HepG2 (cell line): ENCODE measurements around the gene SPI1. TPM values are rescaled to one million over a fixed set of nuclear protein-coding genes. Genes with fewer than 3 reads are reported as not detected.

Source experiments
- BRD4 ChIP-seq: sonication (generic); formaldehyde crosslinking; IDR thresholded peaks from 2 replicates; pipeline ENCODE4 v1.4.0; 2020; ENCODE audit warnings: missing genetic modification reagents
- ELF1 ChIP-seq: sonication (generic); formaldehyde crosslinking; IDR thresholded peaks from 2 replicates; pipeline ENCODE4 v1.4.0; 2020; ENCODE audit warnings: missing genetic modification reagents
- GATA4 ChIP-seq: sonication (generic); IDR thresholded peaks from 2 replicates; pipeline ENCODE4 v1.6.1; 2016; ENCODE audit warnings: antibody characterized with exemption, low read depth, borderline replicate concordance
- HOXA5 ChIP-seq: sonication (generic); formaldehyde crosslinking; IDR thresholded peaks from 2 replicates; pipeline ENCODE4 v1.4.0; 2020; ENCODE audit warnings: missing genetic modification reagents
- ISL2 ChIP-seq: sonication (generic); formaldehyde crosslinking; IDR thresholded peaks from 2 replicates; pipeline ENCODE4 v1.5.0; 2020; ENCODE audit warnings: missing genetic modification reagents
- MED13 ChIP-seq: sonication (generic); formaldehyde crosslinking; IDR thresholded peaks from 2 replicates; pipeline ENCODE4 v1.5.0; 2020; ENCODE audit warnings: missing genetic modification reagents
- NFKBIZ ChIP-seq: IDR thresholded peaks from 2 replicates; pipeline ENCODE4 v1.6.1; 2018; ENCODE audit warnings: missing genetic modification reagents, missing compliant biosample characterization
- NR2F1 ChIP-seq, 2 experiments: fragments of 450-650 bp in 1 of 2; formaldehyde crosslinking in 1 of 2; IDR thresholded peaks; 2 replicates each; pipeline versions ENCODE4 v1.5.0 to v1.6.1; 2016 to 2020; ENCODE audit warnings: mild to moderate bottlenecking in 1 of 2, missing compliant biosample characterization in 1 of 2, missing genetic modification reagents in 1 of 2, moderate library complexity in 1 of 2
- PHF20 ChIP-seq: sonication (generic); formaldehyde crosslinking; IDR thresholded peaks from 2 replicates; pipeline ENCODE4 v1.5.0; 2020; ENCODE audit warnings: mild to moderate bottlenecking, missing genetic modification reagents
- RBAK ChIP-seq: sonication (generic); formaldehyde crosslinking; IDR thresholded peaks from 2 replicates; pipeline ENCODE4 v1.5.1; 2020; ENCODE audit warnings: mild to moderate bottlenecking, missing genetic modification reagents
- SATB2 ChIP-seq: sonication (generic); formaldehyde crosslinking; IDR thresholded peaks from 2 replicates; pipeline ENCODE4 v1.5.0; 2020; ENCODE audit warnings: missing genetic modification reagents
- SKI ChIP-seq: fragments of 450-650 bp; IDR thresholded peaks from one replicate; pipeline ENCODE4 v1.6.1; 2018; ENCODE audit warnings: mild to moderate bottlenecking; ENCODE audit not compliant: partially characterized antibody
- SMARCC2 ChIP-seq: fragments of 450-650 bp; IDR thresholded peaks from 2 replicates; pipeline ENCODE4 v1.6.1; 2017; ENCODE audit warnings: antibody characterized with exemption, mild to moderate bottlenecking
- SMYD3 ChIP-seq: sonication (generic); formaldehyde crosslinking; IDR thresholded peaks from 2 replicates; pipeline ENCODE4 v1.8.1; 2023; ENCODE audit warnings: mild to moderate bottlenecking, missing genetic modification reagents
- SP5 ChIP-seq: IDR thresholded peaks from 2 replicates; pipeline ENCODE4 v1.6.1; 2016; ENCODE audit warnings: low read depth, borderline replicate concordance
- STAT5B ChIP-seq: sonication (generic); formaldehyde crosslinking; IDR thresholded peaks from 2 replicates; pipeline ENCODE4 v1.4.0; 2020; ENCODE audit warnings: missing genetic modification reagents
- TAF15 ChIP-seq: fragments of 200-400 bp; formaldehyde crosslinking; IDR thresholded peaks from one replicate; pipeline ENCODE4 v1.6.1; 2018; ENCODE audit warnings: mild to moderate bottlenecking, low read depth, low read length; ENCODE audit not compliant: poor library complexity, severe bottlenecking
- TARDBP ChIP-seq: sonication (generic); formaldehyde crosslinking; IDR thresholded peaks from 2 replicates; pipeline ENCODE4 v1.8.0; 2022; ENCODE audit warnings: mild to moderate bottlenecking, missing genetic modification reagents
- THAP11 ChIP-seq: IDR thresholded peaks from 2 replicates; pipeline ENCODE4 v1.6.1; 2016; ENCODE audit warnings: missing biosample characterization, missing genetic modification reagents
- U2AF1 ChIP-seq: fragments of 200-400 bp; formaldehyde crosslinking; optimal IDR thresholded peaks from 2 replicates; pipeline ENCODE3; 2017; ENCODE audit warnings: mild to moderate bottlenecking, low read depth, low read length
- ZBTB21 ChIP-seq: sonication (generic); formaldehyde crosslinking; IDR thresholded peaks from 2 replicates; pipeline ENCODE4 v1.4.0; 2020; ENCODE audit warnings: missing genetic modification reagents
- ZFP37 ChIP-seq: sonication (generic); formaldehyde crosslinking; IDR thresholded peaks from 2 replicates; pipeline ENCODE4 v1.4.0; 2020; ENCODE audit warnings: missing genetic modification reagents, borderline replicate concordance
- ZFP62 ChIP-seq: sonication (generic); formaldehyde crosslinking; IDR thresholded peaks from 2 replicates; pipeline ENCODE4 v1.4.0; 2020; ENCODE audit warnings: missing genetic modification reagents
- ZNF230 ChIP-seq: sonication (generic); formaldehyde crosslinking; IDR thresholded peaks from 2 replicates; pipeline ENCODE4 v1.4.0; 2020; ENCODE audit warnings: mild to moderate bottlenecking, missing genetic modification reagents
- ZNF232 ChIP-seq: sonication (generic); formaldehyde crosslinking; IDR thresholded peaks from 2 replicates; pipeline ENCODE4 v1.4.0; 2020; ENCODE audit warnings: missing genetic modification reagents, borderline replicate concordance
- ZNF34 ChIP-seq: sonication (generic); formaldehyde crosslinking; IDR thresholded peaks from 2 replicates; pipeline ENCODE4 v1.4.0; 2020; ENCODE audit warnings: mild to moderate bottlenecking, missing genetic modification reagents, borderline replicate concordance
- ZNF510 ChIP-seq: sonication (generic); formaldehyde crosslinking; IDR thresholded peaks from 2 replicates; pipeline ENCODE4 v1.4.0; 2020; ENCODE audit warnings: low read depth, mild to moderate bottlenecking, missing genetic modification reagents
- ZNF703 ChIP-seq: sonication (generic); formaldehyde crosslinking; IDR thresholded peaks from 2 replicates; pipeline ENCODE4 v1.5.1; 2020; ENCODE audit warnings: missing genetic modification reagents, mild to moderate bottlenecking, moderate library complexity, borderline replicate concordance
- ZNF839 ChIP-seq: sonication (generic); formaldehyde crosslinking; IDR thresholded peaks from 2 replicates; pipeline ENCODE4 v1.4.0; 2020; ENCODE audit warnings: missing genetic modification reagents, mild to moderate bottlenecking, borderline replicate concordance
- ZNF850 ChIP-seq: sonication (generic); formaldehyde crosslinking; conservative IDR thresholded peaks from 2 replicates; pipeline ENCODE4 v1.9.0; 2021; ENCODE audit warnings: mild to moderate bottlenecking, missing genetic modification reagents
- ZSCAN22 ChIP-seq: sonication (generic); formaldehyde crosslinking; IDR thresholded peaks from 2 replicates; pipeline ENCODE4 v1.4.0; 2020; ENCODE audit warnings: mild to moderate bottlenecking, missing genetic modification reagents
- polyA plus RNA-seq, 8 experiments: library from polyadenylated mRNA; depleted of rRNA in 3 of 8; stranded (reverse) in 7 of 8; unstranded in 1 of 8; fragments of >200 nt; fragmentation: Illumina TruSeq in 4 of 8; extraction: Trizol in 4 of 8; gene quantifications; 2 replicates each; pipeline versions ENCODE4 v1.2.1 to v1.2.3, GENCODE V29; 2011 to 2016; ENCODE audit warnings: low read depth in 4 of 8, missing spikeins in 1 of 8, mixed read lengths in 1 of 8; ENCODE audit not compliant: insufficient read depth in 1 of 8
- total RNA-seq, 5 experiments: library from RNA; depleted of rRNA; stranded (reverse); fragments of >200 nt; fragmentation: Illumina TruSeq; extraction: Trizol; gene quantifications; 2 replicates each; pipeline ENCODE4 v1.2.3, GENCODE V29; 2016; ENCODE audit warnings: low read depth in 1 of 5
- TF ChIP-seq, protein P1 (sequence below): sonication (generic); formaldehyde crosslinking; IDR thresholded peaks from 2 replicates; pipeline ENCODE4 v1.8.0; 2023; ENCODE audit warnings: mild to moderate bottlenecking, missing genetic modification reagents

The SPI1 gene
- total and polyA plus RNA-seq, 2 of the 13 experiments (the other 11 are each of a cell fraction or from before 2014, with no cell fraction given), result not detected

GRCh38 chr11:47426062-47426956 is 48.0 kb upstream of the SPI1 start, which contains the start of gene PSMC3 (continued):
- TF ChIP-seq ZNF850 (CRISPR knock-in tag) (peak; percentile 83; the same call in 1 of the 2 replicates), SMYD3 (CRISPR knock-in tag) (no peak), NFKBIZ (0 out of 2 replicates have a peak, but pooled peaks have one; percentile 15), ELF1 (CRISPR knock-in tag) (peak; percentile 82), TARDBP (CRISPR knock-in tag) (0 out of 2 replicates have a peak, but pooled peaks have one; percentile 17), SKI (no peak), THAP11 (CRISPR knock-in tag) (peak; percentile 98), MED13 (CRISPR knock-in tag) (0 out of 2 replicates have a peak, but pooled peaks have one; percentile 56), ZNF703 (CRISPR knock-in tag) (peak; percentile 41; the same call in 1 of the 2 replicates), ZFP37 (CRISPR knock-in tag) (0 out of 2 replicates have a peak, but pooled peaks have one; percentile 38), SMARCC2 (no peak), SATB2 (no peak), RBAK (CRISPR knock-in tag) (0 out of 2 replicates have a peak, but pooled peaks have one; percentile 49), BRD4 (CRISPR knock-in tag) (peak; percentile 96), ZNF34 (CRISPR knock-in tag) (peak; percentile 69; the same call in 1 of the 2 replicates), ISL2 (peak; percentile 60; the same call in 1 of the 2 replicates), HOXA5 (peak; percentile 94), ZNF510 (CRISPR knock-in tag) (no peak), ZNF232 (CRISPR knock-in tag) (0 out of 2 replicates have a peak, but pooled peaks have one; percentile 37), NR2F1 (CRISPR knock-in tag; IDR thresholded peaks at IDR 0.05) (no peak), ZNF839 (CRISPR knock-in tag) (0 out of 2 replicates have a peak, but pooled peaks have one; percentile 43), GATA4 (peak; percentile 18; the same call in 1 of the 2 replicates), ZNF230 (CRISPR knock-in tag) (peak; percentile 69; the same call in 1 of the 2 replicates), ZSCAN22 (CRISPR knock-in tag) (0 out of 2 replicates have a peak, but pooled peaks have one; percentile 25), STAT5B (CRISPR knock-in tag) (0 out of 2 replicates have a peak, but pooled peaks have one; percentile 30), SP5 (CRISPR knock-in tag) (peak; percentile 58), PHF20 (peak; percentile 88), ZBTB21 (CRISPR knock-in tag) (no peak), ZFP62 (CRISPR knock-in tag) (0 out of 2 replicates have a peak, but pooled peaks have one; percentile 26), U2AF1 (peak; percentile 90), TAF15 (no peak)
- TF ChIP-seq, protein P1, sequence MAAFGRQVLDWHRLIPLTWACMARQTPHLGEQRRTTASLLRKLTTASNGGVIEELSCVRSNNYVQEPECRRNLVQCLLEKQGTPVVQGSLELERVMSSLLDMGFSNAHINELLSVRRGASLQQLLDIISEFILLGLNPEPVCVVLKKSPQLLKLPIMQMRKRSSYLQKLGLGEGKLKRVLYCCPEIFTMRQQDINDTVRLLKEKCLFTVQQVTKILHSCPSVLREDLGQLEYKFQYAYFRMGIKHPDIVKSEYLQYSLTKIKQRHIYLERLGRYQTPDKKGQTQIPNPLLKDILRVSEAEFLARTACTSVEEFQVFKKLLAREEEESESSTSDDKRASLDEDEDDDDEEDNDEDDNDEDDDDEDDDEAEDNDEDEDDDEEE (CRISPR knock-in tag), result no peak
